Measurements from ENCODE around the gene ADCY3.

- no peak for TF ChIP-seq CTCF (optimal IDR thresholded peaks at IDR 0.05 in 1 of 3, IDR thresholded peaks at IDR 0.05 in 1 of 3, conservative IDR thresholded peaks at IDR 0.05 in 1 of 3; ENCODE audit: extremely low read depth in 1 of 3, insufficient read depth in 2 of 3, low read length in 3 of 3)
- no peak for TF ChIP-seq EZH2 (IDR thresholded peaks at IDR 0.05; ENCODE audit: low read length)
Observed at GRCh38 chr2:24918326-24919036, 1.6 kb downstream of the ADCY3 start.

Measured in keratinocyte (primary cell).